Activated CD4-positive, alpha-beta T cell treated with anti-CD3 and anti-CD28 coated beads, Interleukin-2, amount 10 ng/mL, durations not matched to agents 7 days and 5 days (primary cell): ENCODE measurements around the gene SLC9A2. TPM values are rescaled to one million over a fixed set of nuclear protein-coding genes. Genes with fewer than 3 reads are reported as not detected.
A peak's percentile ranks its signal among the peaks of the same experiment; 100 is the strongest.

Experiments
- CTCF ChIA-PET: fragments of 350-600 bp; sonication (Branson Sonifier 250); formaldehyde crosslinking; loops from one replicate; lab custom pipeline; 2021; ENCODE audit warnings: antibody characterized with exemption; lab: Charles Lee
- POLR2A ChIA-PET: fragments of 350-600 bp; sonication (Branson Sonifier 250); formaldehyde crosslinking; loops from one replicate; lab custom pipeline; 2021; ENCODE audit warnings: antibody characterized with exemption; lab: Charles Lee
- DNase-seq: peaks from one replicate; pipeline ENCODE4 v3.0.0-alpha.2; 2020
- H3K27ac Mint-ChIP-seq: one replicate; pipeline ENCODE4 v1.8.0; 2021; ENCODE audit warnings: mild to moderate bottlenecking, moderate library complexity, mixed read lengths
- H3K27me3 Mint-ChIP-seq: one replicate; pipeline ENCODE4 v1.8.0; 2021; ENCODE audit warnings: mixed read lengths
- H3K36me3 Mint-ChIP-seq: one replicate; pipeline ENCODE4 v1.8.0; 2021; ENCODE audit warnings: low read depth, mixed read lengths
- H3K4me1 Mint-ChIP-seq: one replicate; pipeline ENCODE4 v1.8.0; 2021; ENCODE audit warnings: mixed read lengths
- H3K4me3 Mint-ChIP-seq: one replicate; pipeline ENCODE4 v1.8.0; 2021; ENCODE audit warnings: mild to moderate bottlenecking, moderate library complexity, mixed read lengths
- H3K9me3 Mint-ChIP-seq: one replicate; pipeline ENCODE4 v1.8.0; 2021; ENCODE audit warnings: mixed read lengths
- total RNA-seq, 2 experiments: library from RNA; stranded (reverse); gene quantifications; one replicate each; pipeline ENCODE4 v1.2.3, GENCODE V29; 2021

SLC9A2 gene
- total RNA-seq, 2 experiments from 2014 or later = not detected

GRCh38 chr2:102726128-102727087 lies 107.1 kb downstream of the SLC9A2 start:
- H3K4me3 Mint-ChIP-seq = no peak overlapping the region
- ChIA-PET POLR2A (no interaction called here), CTCF (no interaction called here)
- H3K36me3 Mint-ChIP-seq = peaks cover 41% of the 10 kb centered on the region
- no peak for DNase-seq
- H3K4me1 Mint-ChIP-seq = peaks cover 3% of the 10 kb centered on the region
- H3K27me3 Mint-ChIP-seq = no peaks in the 10 kb centered on the region
- no peaks in the 10 kb centered on the region for H3K9me3 Mint-ChIP-seq
- H3K27ac Mint-ChIP-seq = no peak overlapping the region

- Mint-ChIP-seq H3K4me3 (peak overlapping the region; percentile 89), H3K9me3 (no peaks in the 10 kb centered on the region), H3K36me3 (peaks cover 13% of the 10 kb centered on the region), H3K27ac (peak overlapping the region; percentile 92), H3K4me1 (peaks cover 33% of the 10 kb centered on the region), H3K27me3 (no peaks in the 10 kb centered on the region)
- POLR2A ChIA-PET = no interaction called here
- no peak for DNase-seq
- CTCF ChIA-PET = interaction anchor here (1.1 kb wide), 1 partner anchor 18 kb away, joined by 4 read pairs; no protein-coding TSS in a partner anchor
Observed at GRCh38 chr2:102735416-102736109, 116.2 kb downstream of the SLC9A2 start.

GRCh38 chr2:102736110-102736409 lies 116.7 kb downstream of the SLC9A2 start:
- CTCF ChIA-PET = no interaction called here
- peak; percentile 22 for DNase-seq
- H3K9me3 Mint-ChIP-seq = no peaks in the 10 kb centered on the region
- POLR2A ChIA-PET = no interaction called here
- peaks cover 33% of the 10 kb centered on the region for H3K4me1 Mint-ChIP-seq
- no peaks in the 10 kb centered on the region for H3K27me3 Mint-ChIP-seq
- H3K36me3 Mint-ChIP-seq = peaks cover 8% of the 10 kb centered on the region
- H3K27ac Mint-ChIP-seq = peak overlapping the region; percentile 92
- peak overlapping the region; percentile 89 for H3K4me3 Mint-ChIP-seq

- Mint-ChIP-seq H3K27ac (peak overlapping the region; percentile 92), H3K27me3 (no peaks in the 10 kb centered on the region), H3K36me3 (peaks cover 2% of the 10 kb centered on the region), H3K4me1 (peaks cover 33% of the 10 kb centered on the region), H3K9me3 (no peaks in the 10 kb centered on the region), H3K4me3 (peak overlapping the region; percentile 89)
- DNase-seq = peak; percentile 85
- ChIA-PET CTCF (interaction anchor here (1.2 to 3.1 kb wide), 2 partner anchors 17 to 228 kb away, joined by 3 to 11 read pairs; no protein-coding TSS in a partner anchor), POLR2A (interaction anchor here (0.6 kb wide), 1 partner anchor 11 kb away, joined by 3 read pairs; no protein-coding TSS in a partner anchor)
Observed at GRCh38 chr2:102736410-102737409, 117.4 kb downstream of the SLC9A2 start.

GRCh38 chr2:102737431-102737830 lies 118.1 kb downstream of the SLC9A2 start:
- no peak for DNase-seq
- H3K36me3 Mint-ChIP-seq = no peaks in the 10 kb centered on the region
- H3K4me3 Mint-ChIP-seq = peak overlapping the region; percentile 89
- peak overlapping the region; percentile 60 for H3K27ac Mint-ChIP-seq
- peaks cover 33% of the 10 kb centered on the region for H3K4me1 Mint-ChIP-seq
- POLR2A ChIA-PET = interaction anchor here (0.6 kb wide), 1 partner anchor 11 kb away, joined by 3 read pairs; no protein-coding TSS in a partner anchor
- no peaks in the 10 kb centered on the region for H3K27me3 Mint-ChIP-seq
- CTCF ChIA-PET = interaction anchor here (1.2 to 3.1 kb wide), 2 partner anchors 16 to 228 kb away, joined by 3 to 11 read pairs; no protein-coding TSS in a partner anchor
- H3K9me3 Mint-ChIP-seq = peaks cover 2% of the 10 kb centered on the region

GRCh38 chr2:102743259-102743658 lies 123.9 kb downstream of the SLC9A2 start:
- ChIA-PET POLR2A (no interaction called here), CTCF (no interaction called here)
- Mint-ChIP-seq H3K9me3 (peaks cover 2% of the 10 kb centered on the region), H3K4me1 (no peaks in the 10 kb centered on the region), H3K27me3 (no peaks in the 10 kb centered on the region), H3K27ac (no peak overlapping the region), H3K4me3 (no peak overlapping the region), H3K36me3 (no peaks in the 10 kb centered on the region)
- DNase-seq = no peak

- Mint-ChIP-seq H3K4me3 (no peak overlapping the region), H3K4me1 (no peaks in the 10 kb centered on the region), H3K9me3 (no peaks in the 10 kb centered on the region), H3K27ac (no peak overlapping the region), H3K36me3 (no peaks in the 10 kb centered on the region), H3K27me3 (no peaks in the 10 kb centered on the region)
- POLR2A ChIA-PET = interaction anchor here (0.6 kb wide), 1 partner anchor 11 kb away, joined by 3 read pairs; no protein-coding TSS in a partner anchor
- CTCF ChIA-PET = no interaction called here
- DNase-seq = no peak
Observed at GRCh38 chr2:102748107-102748506, 128.8 kb downstream of the SLC9A2 start.

GRCh38 chr2:102749938-102750337 lies 130.6 kb downstream of the SLC9A2 start:
- ChIA-PET CTCF (no interaction called here), POLR2A (no interaction called here)
- no peak for DNase-seq
- no peaks in the 10 kb centered on the region for H3K4me1 Mint-ChIP-seq
- H3K27me3 Mint-ChIP-seq = no peaks in the 10 kb centered on the region
- no peaks in the 10 kb centered on the region for H3K9me3 Mint-ChIP-seq
- no peak overlapping the region for H3K4me3 Mint-ChIP-seq
- no peaks in the 10 kb centered on the region for H3K36me3 Mint-ChIP-seq
- H3K27ac Mint-ChIP-seq = no peak overlapping the region

GRCh38 chr2:102753563-102754159 lies 134.3 kb downstream of the SLC9A2 start:
- POLR2A ChIA-PET = no interaction called here

GRCh38 chr2:102754456-102755145 lies 135.2 kb downstream of the SLC9A2 start:
- no peak overlapping the region for H3K27ac Mint-ChIP-seq
- no peak overlapping the region for H3K4me3 Mint-ChIP-seq
- no peak for DNase-seq
- H3K36me3 Mint-ChIP-seq = no peaks in the 10 kb centered on the region
- ChIA-PET POLR2A (no interaction called here), CTCF (interaction anchor here (0.6 to 1.3 kb wide), 2 partner anchors 17 to 84 kb away, joined by 3 to 6 read pairs; no protein-coding TSS in a partner anchor)
- H3K4me1 Mint-ChIP-seq = no peaks in the 10 kb centered on the region
- H3K27me3 Mint-ChIP-seq = no peaks in the 10 kb centered on the region
- no peaks in the 10 kb centered on the region for H3K9me3 Mint-ChIP-seq

More at GRCh38 chr2:102753563-102754159, 134.3 kb downstream of the SLC9A2 start:
- CTCF ChIA-PET = interaction anchor here (0.6 to 1.5 kb wide), 5 partner anchors 9 to 19 kb away, joined by 3 to 11 read pairs (median 4); a partner anchor contains a TSS
- no peaks in the 10 kb centered on the region for H3K36me3 Mint-ChIP-seq
- H3K27ac Mint-ChIP-seq = no peak overlapping the region
- H3K27me3 Mint-ChIP-seq = no peaks in the 10 kb centered on the region
- H3K4me3 Mint-ChIP-seq = no peak overlapping the region
- no peaks in the 10 kb centered on the region for H3K4me1 Mint-ChIP-seq
- no peaks in the 10 kb centered on the region for H3K9me3 Mint-ChIP-seq
- peak; percentile 47 for DNase-seq

- Mint-ChIP-seq H3K36me3 (no peaks in the 10 kb centered on the region), H3K4me1 (no peaks in the 10 kb centered on the region), H3K4me3 (no peak overlapping the region), H3K27me3 (no peaks in the 10 kb centered on the region), H3K9me3 (no peaks in the 10 kb centered on the region), H3K27ac (no peak overlapping the region)
- ChIA-PET CTCF (no interaction called here), POLR2A (no interaction called here)
- DNase-seq = no peak
Observed at GRCh38 chr2:102755284-102755683, 135.9 kb downstream of the SLC9A2 start.
